Measurements from ENCODE around the gene TNFRSF4. TPM values are rescaled to one million over a fixed set of nuclear protein-coding genes. Genes with fewer than 3 reads are reported as not detected.

The TNFRSF4 gene
- total RNA-seq, 4 donors from 2014 or later, result 2.4 to 10.7 (median 5.9) TPM

DNA sequence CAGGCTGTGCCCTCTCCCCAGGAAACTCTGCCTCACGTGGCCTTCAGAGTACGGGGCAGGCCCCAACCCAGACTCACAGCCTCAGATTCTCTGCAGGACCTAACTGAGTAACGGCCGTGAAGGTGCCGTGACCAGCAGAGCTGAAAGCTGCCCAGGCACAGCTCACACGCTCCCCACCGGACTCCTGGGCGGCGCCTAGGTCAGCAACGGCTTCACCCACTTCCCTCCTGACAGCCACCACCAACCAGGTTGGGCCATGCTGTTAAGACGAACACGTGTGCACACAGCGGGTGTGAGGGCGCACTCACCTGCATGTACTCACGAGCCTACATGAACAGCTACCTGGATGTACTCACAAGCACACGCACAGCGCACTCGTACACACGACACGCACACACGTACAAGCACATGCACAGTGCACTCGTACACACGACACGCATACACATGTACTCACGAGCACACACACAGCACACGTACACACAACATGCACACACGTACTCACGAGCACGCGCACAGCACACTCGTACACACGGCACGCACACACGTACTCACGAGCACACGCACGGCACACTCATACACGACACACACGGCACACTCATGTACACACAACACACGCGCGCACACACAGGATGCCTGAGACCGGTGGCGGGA, 8.7 kb upstream of the TNFRSF4 start:
- DNase-seq (ENCODE audit: low spot score) (no peak), ATAC-seq (ENCODE audit: low FRiP score) (no peak)
- TF ChIP-seq, protein P1, sequence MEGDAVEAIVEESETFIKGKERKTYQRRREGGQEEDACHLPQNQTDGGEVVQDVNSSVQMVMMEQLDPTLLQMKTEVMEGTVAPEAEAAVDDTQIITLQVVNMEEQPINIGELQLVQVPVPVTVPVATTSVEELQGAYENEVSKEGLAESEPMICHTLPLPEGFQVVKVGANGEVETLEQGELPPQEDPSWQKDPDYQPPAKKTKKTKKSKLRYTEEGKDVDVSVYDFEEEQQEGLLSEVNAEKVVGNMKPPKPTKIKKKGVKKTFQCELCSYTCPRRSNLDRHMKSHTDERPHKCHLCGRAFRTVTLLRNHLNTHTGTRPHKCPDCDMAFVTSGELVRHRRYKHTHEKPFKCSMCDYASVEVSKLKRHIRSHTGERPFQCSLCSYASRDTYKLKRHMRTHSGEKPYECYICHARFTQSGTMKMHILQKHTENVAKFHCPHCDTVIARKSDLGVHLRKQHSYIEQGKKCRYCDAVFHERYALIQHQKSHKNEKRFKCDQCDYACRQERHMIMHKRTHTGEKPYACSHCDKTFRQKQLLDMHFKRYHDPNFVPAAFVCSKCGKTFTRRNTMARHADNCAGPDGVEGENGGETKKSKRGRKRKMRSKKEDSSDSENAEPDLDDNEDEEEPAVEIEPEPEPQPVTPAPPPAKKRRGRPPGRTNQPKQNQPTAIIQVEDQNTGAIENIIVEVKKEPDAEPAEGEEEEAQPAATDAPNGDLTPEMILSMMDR (IDR thresholded peaks at IDR 0.05), result no peak

DNA sequence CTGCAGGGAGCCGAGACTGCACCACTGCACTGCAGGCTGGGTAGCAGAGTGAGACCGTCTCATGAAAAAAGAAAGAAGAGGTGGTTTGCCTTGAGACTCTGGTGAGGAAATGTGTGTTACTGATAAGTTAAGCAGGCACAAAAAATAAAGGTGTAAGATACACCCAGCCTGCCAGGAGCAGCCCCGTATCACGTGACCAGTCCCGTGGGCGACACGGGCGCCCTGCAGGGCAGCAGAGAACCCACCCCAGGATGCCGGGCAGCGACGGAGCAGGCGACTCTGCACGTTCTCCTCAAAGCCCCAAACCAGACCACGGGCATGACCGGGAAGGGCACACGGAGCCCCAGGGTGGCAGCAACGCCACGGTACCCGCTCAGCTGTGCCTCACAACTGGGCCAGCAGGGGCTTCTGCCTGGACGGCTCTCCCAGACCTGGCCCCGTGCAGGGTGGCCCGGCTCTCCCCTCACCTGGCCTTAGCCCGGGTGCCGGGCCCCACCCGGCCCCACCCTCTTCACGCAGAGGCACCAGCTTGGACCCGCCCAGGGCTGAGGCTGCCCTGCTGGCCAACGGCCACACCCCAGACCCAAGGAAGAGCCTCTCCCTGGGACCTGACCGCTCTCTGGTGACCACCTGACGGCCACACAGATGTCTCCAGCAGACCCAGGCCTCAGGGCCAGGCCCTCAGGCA, 8.1 kb upstream of the TNFRSF4 start:
- ATAC-seq (ENCODE audit: low FRiP score) (no peak), DNase-seq (ENCODE audit: low spot score) (no peak)
- TF ChIP-seq, protein P1 (IDR thresholded peaks at IDR 0.05), result no peak

DNA sequence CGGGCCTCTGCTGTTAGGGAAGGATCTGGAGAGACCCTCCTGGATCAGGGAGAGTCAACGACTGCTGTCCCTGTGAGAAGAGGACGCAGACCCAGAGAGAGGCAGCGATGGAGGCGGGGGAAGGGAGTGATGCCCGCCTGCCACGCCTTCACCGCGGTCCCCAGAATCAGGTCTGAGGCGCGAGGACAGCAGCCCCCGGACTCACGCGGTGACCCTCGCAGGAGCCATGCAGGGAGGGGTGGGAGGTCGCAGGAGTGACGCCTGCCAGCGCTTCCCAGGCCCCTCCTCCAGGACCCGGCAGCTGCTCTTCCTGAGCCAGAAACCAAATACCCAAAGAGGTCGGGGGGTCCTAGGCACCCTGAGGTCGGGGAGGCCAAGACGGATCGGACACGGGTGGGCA, 6.2 kb upstream of the TNFRSF4 start:
- DNase-seq (ENCODE audit: low spot score) (no peak), ATAC-seq (ENCODE audit: low FRiP score) (no peak)
- TF ChIP-seq, protein P1 (IDR thresholded peaks at IDR 0.05), result no peak

DNA sequence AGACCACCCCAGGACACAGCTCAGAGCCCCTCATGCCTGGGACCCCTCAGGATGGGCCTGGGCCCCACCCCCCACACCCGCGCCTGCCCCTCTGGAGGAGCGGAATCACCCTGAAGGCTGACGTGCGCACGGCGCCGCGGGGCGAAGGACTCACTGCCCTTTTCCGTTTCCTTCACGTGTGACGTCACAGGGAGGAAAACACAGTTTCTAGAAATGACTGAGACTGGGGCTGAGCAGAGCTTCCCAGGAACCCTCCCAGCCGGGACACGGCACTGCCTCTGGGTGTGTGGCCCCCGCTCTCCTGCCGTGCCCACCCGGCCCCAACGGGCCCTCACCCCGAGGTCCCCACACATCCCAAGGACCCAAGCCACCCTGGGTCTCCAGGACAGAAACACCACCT, 5.4 kb upstream of the TNFRSF4 start:
- ATAC-seq (ENCODE audit: low FRiP score) (no peak), DNase-seq (ENCODE audit: low spot score) (no peak)
- TF ChIP-seq, protein P1 (IDR thresholded peaks at IDR 0.05), result no peak

DNA sequence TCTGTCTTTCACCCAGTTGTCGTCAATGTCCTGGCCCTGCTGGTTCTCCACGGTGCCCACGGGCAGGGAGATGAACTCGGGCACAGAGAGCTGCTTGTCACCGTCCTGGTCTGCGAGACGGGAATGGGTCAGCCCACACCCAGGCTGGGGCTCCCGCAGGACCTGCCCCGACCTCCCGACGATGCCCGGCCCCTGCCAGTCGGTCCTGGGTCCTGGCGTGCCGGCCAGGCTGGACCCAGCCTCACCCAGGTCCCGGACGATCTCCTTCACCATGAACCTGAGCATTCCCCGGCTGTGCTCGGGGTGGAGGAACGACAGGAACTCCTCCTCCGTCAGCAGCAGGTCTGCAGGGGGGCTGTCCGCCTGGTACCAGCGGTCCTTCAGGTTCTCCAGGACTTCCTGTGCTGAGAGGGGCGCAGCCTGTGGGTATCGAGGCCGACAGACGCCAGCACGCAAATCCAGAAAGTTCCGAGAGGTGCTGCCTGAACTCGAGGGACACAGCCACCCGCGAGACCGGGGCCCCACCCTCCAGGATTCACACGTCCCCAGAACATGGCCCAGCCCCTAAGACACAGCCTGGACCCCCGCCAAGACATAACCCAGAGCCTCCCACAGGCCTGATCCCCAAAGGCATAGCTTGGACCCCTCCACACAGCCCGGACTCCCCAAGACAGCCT, 4.7 kb upstream of the TNFRSF4 start:
- no peak for ATAC-seq (ENCODE audit: low FRiP score)
- no peak for DNase-seq (ENCODE audit: low spot score)
- TF ChIP-seq, protein P1 (IDR thresholded peaks at IDR 0.05), result no peak

DNA sequence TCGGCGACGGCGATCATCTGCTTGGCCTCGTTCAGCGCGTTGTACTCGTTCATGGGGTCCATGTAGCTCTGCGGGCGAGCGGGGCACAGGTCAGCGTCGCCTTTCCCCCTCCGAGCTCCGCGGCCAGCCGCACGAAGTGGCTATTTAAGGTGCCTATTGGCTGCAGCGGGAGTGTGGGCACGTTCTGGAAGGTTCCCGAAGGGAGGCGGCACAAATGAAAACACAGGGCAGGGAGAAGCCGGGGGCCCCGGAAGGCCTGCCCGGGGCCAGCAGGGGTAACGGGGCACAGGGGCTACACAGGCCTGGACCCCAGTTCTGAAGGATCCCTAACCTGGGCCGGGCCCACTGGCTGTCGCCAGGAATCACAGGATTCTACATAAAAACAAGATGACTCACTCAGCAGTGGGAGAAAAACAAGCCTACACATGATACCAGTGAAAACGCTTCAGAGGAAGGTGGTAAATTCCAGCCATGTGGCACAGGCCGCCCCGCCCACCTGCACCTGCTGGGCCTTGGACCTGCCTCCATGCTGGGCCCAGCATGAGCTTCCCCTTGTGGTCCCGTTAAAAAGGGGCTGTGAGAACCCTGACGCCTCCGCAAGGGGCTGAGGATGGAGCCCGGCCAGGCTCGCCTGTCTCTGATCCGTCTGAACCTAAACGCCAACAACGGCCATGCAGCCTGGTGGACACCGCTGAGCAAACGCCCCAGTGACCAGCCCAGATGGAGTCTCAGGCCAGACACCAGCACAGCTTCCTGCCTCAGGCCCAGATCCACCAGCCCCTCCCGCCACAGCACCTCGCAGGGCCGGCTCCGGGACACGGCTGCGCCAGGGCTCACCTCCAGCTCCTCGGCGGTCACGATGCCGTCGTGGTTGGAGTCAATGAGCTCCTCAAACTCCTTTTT, 3.9 kb upstream of the TNFRSF4 start:
- ATAC-seq (ENCODE audit: low FRiP score) (no peak), DNase-seq (ENCODE audit: low spot score) (no peak)
- TF ChIP-seq, protein P1 (IDR thresholded peaks at IDR 0.05), result no peak

Measured in omental fat pad (tissue), 4 donors.